K562 (cell line): ENCODE data around the gene MAGED4.

Source experiments
- NR0B1 ChIP-seq: fragments of 450-650 bp; IDR thresholded peaks from one replicate; pipeline ENCODE4 v1.6.1; 2018; ENCODE audit warnings: mild to moderate bottlenecking, moderate library complexity; ENCODE audit not compliant: partially characterized antibody
- RFX5 ChIP-seq: IDR thresholded peaks from 2 replicates; pipeline ENCODE4 v1.6.1; 2011; ENCODE audit warnings: low read depth, mild to moderate bottlenecking, improper control_type of control experiment, low read length
- SMARCE1 ChIP-seq: fragments of 450-650 bp; IDR thresholded peaks from 2 replicates; pipeline ENCODE4 v1.7.1; 2016; ENCODE audit warnings: mild to moderate bottlenecking
- TGIF2 ChIP-seq: sonication (generic); formaldehyde crosslinking; IDR thresholded peaks from 2 replicates; pipeline ENCODE4 v1.8.1; 2022; ENCODE audit warnings: mild to moderate bottlenecking, missing genetic modification reagents, moderate library complexity
- ZFP36 ChIP-seq: fragments of 150-350 bp; IDR thresholded peaks from 2 replicates; pipeline ENCODE4 v1.6.1; 2018; ENCODE audit warnings: low read length, low read depth; ENCODE audit not compliant: partially characterized antibody
- TF ChIP-seq, protein P1 (sequence below): fragments of 450-650 bp; formaldehyde crosslinking; IDR thresholded peaks from 2 replicates; pipeline ENCODE4 v1.4.0; 2022; ENCODE audit warnings: mild to moderate bottlenecking, moderate library complexity
- TF ChIP-seq, protein P2 (sequence below): fragments of 450-650 bp; IDR thresholded peaks from 2 replicates; pipeline ENCODE4 v1.6.1; 2017; ENCODE audit warnings: mild to moderate bottlenecking, moderate library complexity

DNA sequence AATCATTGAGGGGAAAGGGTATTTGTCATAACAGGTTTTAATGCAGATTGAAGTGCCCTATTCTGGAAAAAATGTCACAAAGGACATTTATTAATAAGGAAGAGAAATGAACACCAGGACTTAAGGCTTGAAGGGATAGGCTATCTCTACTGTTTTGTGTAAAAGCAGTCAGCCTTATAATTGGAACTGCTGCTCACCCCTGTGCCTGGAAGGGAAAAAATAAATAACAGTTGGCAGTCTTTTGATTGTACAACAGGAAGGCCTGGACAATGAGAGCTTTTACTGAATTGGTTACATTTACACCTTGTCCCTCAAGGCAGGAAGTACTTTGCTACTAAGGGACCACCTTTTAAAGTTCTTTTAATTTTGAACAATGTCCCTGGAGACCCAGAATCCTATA, 17.8 kb upstream of the MAGED4 start:
- TF ChIP-seq, protein P1, sequence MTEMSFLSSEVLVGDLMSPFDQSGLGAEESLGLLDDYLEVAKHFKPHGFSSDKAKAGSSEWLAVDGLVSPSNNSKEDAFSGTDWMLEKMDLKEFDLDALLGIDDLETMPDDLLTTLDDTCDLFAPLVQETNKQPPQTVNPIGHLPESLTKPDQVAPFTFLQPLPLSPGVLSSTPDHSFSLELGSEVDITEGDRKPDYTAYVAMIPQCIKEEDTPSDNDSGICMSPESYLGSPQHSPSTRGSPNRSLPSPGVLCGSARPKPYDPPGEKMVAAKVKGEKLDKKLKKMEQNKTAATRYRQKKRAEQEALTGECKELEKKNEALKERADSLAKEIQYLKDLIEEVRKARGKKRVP (CRISPR knock-in tag): no peak
- TF ChIP-seq SMARCE1 (no peak), ZFP36 (no peak), RFX5 (no peak), TGIF2 (CRISPR knock-in tag) (no peak), NR0B1 (no peak)
- TF ChIP-seq, protein P2, sequence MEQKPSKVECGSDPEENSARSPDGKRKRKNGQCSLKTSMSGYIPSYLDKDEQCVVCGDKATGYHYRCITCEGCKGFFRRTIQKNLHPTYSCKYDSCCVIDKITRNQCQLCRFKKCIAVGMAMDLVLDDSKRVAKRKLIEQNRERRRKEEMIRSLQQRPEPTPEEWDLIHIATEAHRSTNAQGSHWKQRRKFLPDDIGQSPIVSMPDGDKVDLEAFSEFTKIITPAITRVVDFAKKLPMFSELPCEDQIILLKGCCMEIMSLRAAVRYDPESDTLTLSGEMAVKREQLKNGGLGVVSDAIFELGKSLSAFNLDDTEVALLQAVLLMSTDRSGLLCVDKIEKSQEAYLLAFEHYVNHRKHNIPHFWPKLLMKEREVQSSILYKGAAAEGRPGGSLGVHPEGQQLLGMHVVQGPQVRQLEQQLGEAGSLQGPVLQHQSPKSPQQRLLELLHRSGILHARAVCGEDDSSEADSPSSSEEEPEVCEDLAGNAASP: no peak
